ENCODE data around the gene KLHL13. TPM values are rescaled to one million over a fixed set of nuclear protein-coding genes. Genes with fewer than 3 reads are reported as not detected.

KLHL13 gene
- total and polyA plus RNA-seq, 2 of the 8 experiments (the other 6 are each of a cell fraction or from before 2014, with no cell fraction given) = 6.4 to 12.8 TPM

GRCh38 chrX:118114971-118115370 is 1.6 kb downstream of the KLHL13 start:
- no peak overlapping the region for H2BK15ac ChIP-seq (ENCODE audit: low read length)
- no peaks in the 10 kb centered on the region for H3K4me1 ChIP-seq (replicated peaks in 1 of 4; ENCODE audit: control insufficient read depth in 3 of 4, insufficient read depth in 4 of 4, low read length in 3 of 4)
- ChIA-PET CTCF (ENCODE audit: partially characterized antibody) (no interaction called here), POLR2A (ENCODE audit: partially characterized antibody) (no interaction called here)
- no peaks in the 10 kb centered on the region for H3K9me3 ChIP-seq (ENCODE audit: insufficient read depth in 2 of 2, low read depth in 1 of 2, low read length in 1 of 2)
- no peaks in the 10 kb centered on the region for H4K20me1 ChIP-seq (replicated peaks in 1 of 2; ENCODE audit: control insufficient read depth in 1 of 2, insufficient read depth in 2 of 2, low read length in 2 of 2)
- H3K9ac ChIP-seq (replicated peaks in 1 of 4; ENCODE audit: extremely low read depth in 1 of 4, low read depth in 3 of 4, low read length in 3 of 4) = no peak overlapping the region
- peak overlapping the region in 1 of 2 experiments; percentile 63; a peak in 1 of 4 replicates for H3K4me2 ChIP-seq (ENCODE audit: insufficient read depth in 1 of 2, low read depth in 2 of 2, low read length in 2 of 2)
- no peak overlapping the region for H2BK12ac ChIP-seq (ENCODE audit: low read depth, low read length)
- no peaks in the 10 kb centered on the region; the same call in 1 of the 2 replicates for H3K23me2 ChIP-seq (ENCODE audit: low read depth, low read length)
- H3K79me1 ChIP-seq (ENCODE audit: low read depth, low read length) = no peaks in the 10 kb centered on the region
- no peak for FAIRE-seq
- H3K79me2 ChIP-seq (ENCODE audit: control insufficient read depth in 1 of 2, insufficient read depth in 2 of 2, low read length in 2 of 2) = peaks cover 0 to 2% of the 10 kb centered on the region in 2 experiments; a peak in 1 of 4 replicates
- H3K23ac ChIP-seq (ENCODE audit: insufficient read length) = no peak overlapping the region
- H2AFZ ChIP-seq (ENCODE audit: low read length) = no peak overlapping the region
- H3K4me3 ChIP-seq (ENCODE audit: extremely low read depth in 1 of 4, insufficient read depth in 2 of 4, low read depth in 3 of 4, low read length in 4 of 4) = peak overlapping the region in 1 of 4 experiments; percentile 77; a peak in 1 of 8 replicates
- no peak overlapping the region for H3K4ac ChIP-seq (replicated peaks; ENCODE audit: insufficient read length, low read depth, low read length)
- no peak for DNase-seq (ENCODE audit: low read depth in 1 of 2, low spot score in 2 of 2)
- H2BK120ac ChIP-seq (replicated peaks; ENCODE audit: low read depth, low read length) = no peak overlapping the region
- H2BK20ac ChIP-seq (ENCODE audit: low read length) = no peak overlapping the region
- no peak overlapping the region for H4K91ac ChIP-seq (replicated peaks; ENCODE audit: insufficient read length, low read length)
- H4K8ac ChIP-seq (ENCODE audit: extremely low read depth, insufficient read depth, low read length) = no peak overlapping the region
- 89% methylated on average over 2 of the region's 2 CpGs; no CpG with 5 or more reads in 1 of the 2 experiments for WGBS, 2 experiments (ENCODE audit: extremely low coverage in 1 of 2, insufficient coverage in 1 of 2, insufficient read length in 1 of 2, insufficient replicate concordance in 2 of 2, low coverage in 1 of 2, low lambda C conversion rate in 2 of 2, missing lambda C conversion rate in 1 of 2)
- H3K18ac ChIP-seq (ENCODE audit: extremely low read depth, low read length) = no peak overlapping the region
- H3K27me3 ChIP-seq (replicated peaks in 1 of 4; ENCODE audit: control insufficient read depth in 3 of 4, extremely low read depth in 1 of 4, insufficient read depth in 3 of 4, low read length in 3 of 4) = no peaks in the 10 kb centered on the region
- no peak overlapping the region for H2AK5ac ChIP-seq (ENCODE audit: low read depth, low read length)
- no peak overlapping the region for H4K5ac ChIP-seq (ENCODE audit: insufficient read length, low read depth, low read length)
- H3K56ac ChIP-seq (replicated peaks; ENCODE audit: insufficient read length, low read depth, low read length) = no peak overlapping the region
- H3K14ac ChIP-seq (ENCODE audit: insufficient read length) = no peak overlapping the region
- no peaks in the 10 kb centered on the region for H3K36me3 ChIP-seq (ENCODE audit: control insufficient read depth in 2 of 4, insufficient read depth in 4 of 4, low read length in 3 of 4)
- H3K27ac ChIP-seq (ENCODE audit: low read depth, low read length) = no peak overlapping the region
- H2BK5ac ChIP-seq (ENCODE audit: low read depth, low read length) = no peak overlapping the region
- TF ChIP-seq, protein P1, sequence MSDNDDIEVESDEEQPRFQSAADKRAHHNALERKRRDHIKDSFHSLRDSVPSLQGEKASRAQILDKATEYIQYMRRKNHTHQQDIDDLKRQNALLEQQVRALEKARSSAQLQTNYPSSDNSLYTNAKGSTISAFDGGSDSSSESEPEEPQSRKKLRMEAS (IDR thresholded peaks at IDR 0.05) = no peak
- TF ChIP-seq, protein P2, sequence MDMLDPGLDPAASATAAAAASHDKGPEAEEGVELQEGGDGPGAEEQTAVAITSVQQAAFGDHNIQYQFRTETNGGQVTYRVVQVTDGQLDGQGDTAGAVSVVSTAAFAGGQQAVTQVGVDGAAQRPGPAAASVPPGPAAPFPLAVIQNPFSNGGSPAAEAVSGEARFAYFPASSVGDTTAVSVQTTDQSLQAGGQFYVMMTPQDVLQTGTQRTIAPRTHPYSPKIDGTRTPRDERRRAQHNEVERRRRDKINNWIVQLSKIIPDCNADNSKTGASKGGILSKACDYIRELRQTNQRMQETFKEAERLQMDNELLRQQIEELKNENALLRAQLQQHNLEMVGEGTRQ (IDR thresholded peaks at IDR 0.05; ENCODE audit: low read length) = no peak
- TF ChIP-seq RBBP5 (IDR thresholded peaks at IDR 0.05; ENCODE audit: borderline replicate concordance, low read depth, low read length) (no peak), FOSL1 (IDR thresholded peaks at IDR 0.05; ENCODE audit: insufficient read depth, low read depth, low read length) (no peak), PHF8 (conservative IDR thresholded peaks at IDR 0.05; ENCODE audit: low read depth, low read length) (no peak), SUZ12 (IDR thresholded peaks at IDR 0.05; ENCODE audit: low read length) (no peak), SIX5 (IDR thresholded peaks at IDR 0.05; ENCODE audit: low read depth, low read length) (no peak), EZH2 (IDR thresholded peaks at IDR 0.05; ENCODE audit: low read depth, low read length, severe bottlenecking) (no peak), RNF2 (IDR thresholded peaks at IDR 0.05; ENCODE audit: borderline replicate concordance, low read depth, low read length, missing control alignments, poor library complexity, severe bottlenecking) (no peak), SP1 (IDR thresholded peaks at IDR 0.05; ENCODE audit: low read depth, low read length) (no peak), CEBPB (IDR thresholded peaks at IDR 0.05; ENCODE audit: low read depth, low read length) (no peak), POU5F1 (IDR thresholded peaks at IDR 0.05; ENCODE audit: low read depth, low read length) (no peak), BRCA1 (IDR thresholded peaks at IDR 0.05; ENCODE audit: low read depth, low read length) (no peak)

All from H1 (cell line).